Ovary (tissue), 3 donors: ENCODE data around the gene ATAD3C.
"Not testable (repeated sequence)": the region's sequence is repeated elsewhere in the genome, so short reads cannot be mapped to it uniquely, and the experiment has no call there.

Experiments used
- CTCF ChIP-seq, 3 donors: fragments of 450-650 bp in 2 of 3; fragments of 200-600 bp in 1 of 3; IDR thresholded peaks; one replicate each; pipeline versions ENCODE4 v1.5.1 to v1.8.0; 2016 to 2022; ENCODE audit warnings: antibody characterized with exemption in 3 of 3, mild to moderate bottlenecking in 1 of 3
- EP300 ChIP-seq: sonication (generic); formaldehyde crosslinking; IDR thresholded peaks from one replicate; pipeline ENCODE4 v1.6.1; 2017; ENCODE audit warnings: antibody characterized with exemption
- donor health status: DM: no; HTN: no; CAD: no.

GRCh38 chr1:1452365-1452739 lies 2.9 kb downstream of the ATAD3C start:
- not testable (repeated sequence) for TF ChIP-seq CTCF (IDR thresholded peaks at IDR 0.05); EP300
